GM23338 (cell line): Measurements from ENCODE around the gene AOPEP.

Experiments
- CREB1 ChIP-seq: fragments of 250-450 bp; sonication (Bioruptor Pico); IDR thresholded peaks from 2 replicates; pipeline ENCODE4 v1.5.0; 2020; ENCODE audit warnings: low read depth, mild to moderate bottlenecking, moderate library complexity
- CTCF ChIP-seq, 2 experiments: fragments of 200-600 bp in 1 of 2; sonication (generic) in 1 of 2; conservative IDR thresholded peaks; 2 replicates each; pipeline versions ENCODE4 v1.5.1 to v1.6.1; 2016 to 2017; ENCODE audit warnings: antibody characterized with exemption in 2 of 2, low read depth in 2 of 2, mild to moderate bottlenecking in 2 of 2, moderate library complexity in 1 of 2
- EZH2 ChIP-seq: fragments of 200-600 bp; sonication (generic); IDR thresholded peaks from one replicate; pipeline ENCODE4 v1.8.0; 2017; ENCODE audit warnings: antibody characterized with exemption, mild to moderate bottlenecking, low read depth; ENCODE audit not compliant: unreplicated experiment
- JUNB ChIP-seq: IDR thresholded peaks from one replicate; pipeline ENCODE4 v1.6.1; 2016; ENCODE audit warnings: antibody characterized with exemption; ENCODE audit not compliant: unreplicated experiment
- POLR2AphosphoS5 ChIP-seq: IDR thresholded peaks from 2 replicates; pipeline ENCODE4 v1.6.1; 2016; ENCODE audit warnings: antibody characterized with exemption, low read depth
- REST ChIP-seq: IDR thresholded peaks from one replicate; pipeline ENCODE4 v1.6.1; 2018; ENCODE audit warnings: antibody characterized with exemption; ENCODE audit not compliant: unreplicated experiment

- TF ChIP-seq CTCF (conservative IDR thresholded peaks at IDR 0.05; ENCODE audit: low read depth in 2 of 2) (no peak), JUNB (no peak), REST (no peak), CREB1 (no peak), POLR2AphosphoS5 (no peak), EZH2 (no peak)
Observed at GRCh38 chr9:94786586-94786985, 60.1 kb downstream of the AOPEP start.
